Kasumi-1 (cell line): ENCODE results near the gene PIEZO1.

Experiments used
- DNase-seq, 2 experiments: peaks; one replicate each; lab custom pipeline; 2025; lab: John Stamatoyannopoulos, UW

PIEZO1 gene

GRCh38 chr16:88733630-88734360 is 51.2 kb downstream of the PIEZO1 start:
- no peak for DNase-seq

- no peak for DNase-seq
Measured at GRCh38 chr16:88732961-88733294, 52.1 kb downstream of the PIEZO1 start.

GRCh38 chr16:88732172-88732960 is 52.7 kb downstream of the PIEZO1 start:
- no peak for DNase-seq

- no peak for DNase-seq
Measured at GRCh38 chr16:88731699-88732098, 53.3 kb downstream of the PIEZO1 start.

- DNase-seq, result no peak
Measured at GRCh38 chr16:88730632-88731607, 54.1 kb downstream of the PIEZO1 start.

GRCh38 chr16:88727871-88728270 is 57.1 kb downstream of the PIEZO1 start:
- DNase-seq, result no peak

- no peak for DNase-seq
Measured at GRCh38 chr16:88726981-88727380, 58.0 kb downstream of the PIEZO1 start.

GRCh38 chr16:88726408-88726749 is 58.6 kb downstream of the PIEZO1 start:
- DNase-seq, result no peak

GRCh38 chr16:88725609-88726407 is 59.2 kb downstream of the PIEZO1 start:
- no peak for DNase-seq

GRCh38 chr16:88724855-88725555 is 60.0 kb downstream of the PIEZO1 start:
- DNase-seq, result no peak

- DNase-seq, result no peak
Measured at GRCh38 chr16:88723911-88724310, 61.1 kb downstream of the PIEZO1 start.

- no peak for DNase-seq
Measured at GRCh38 chr16:88723507-88723887, 61.5 kb downstream of the PIEZO1 start.

GRCh38 chr16:88722784-88723506 is 62.1 kb downstream of the PIEZO1 start:
- no peak for DNase-seq

GRCh38 chr16:88721815-88722755 is 62.9 kb downstream of the PIEZO1 start:
- DNase-seq, result no peak

- no peak for DNase-seq
Measured at GRCh38 chr16:88721236-88721635, 63.8 kb downstream of the PIEZO1 start.

GRCh38 chr16:88720396-88720970 is 64.5 kb downstream of the PIEZO1 start:
- DNase-seq, result no peak

- DNase-seq, result no peak
Measured at GRCh38 chr16:88719933-88720296, 65.1 kb downstream of the PIEZO1 start.

GRCh38 chr16:88719267-88719932 is 65.6 kb downstream of the PIEZO1 start:
- no peak for DNase-seq
